HG02981 (cell line): ENCODE results near the gene TEX11.
"Not testable (repeated sequence)": the region's sequence is repeated elsewhere in the genome, so short reads cannot be mapped to it uniquely, and the experiment has no call there.

Experiments used
- ATAC-seq: cut with Tn5 transposase; IDR thresholded peaks from one replicate; pipeline ENCODE4 v1.9.1; 2021; ENCODE audit warnings: mild to moderate bottlenecking, moderate library complexity; ENCODE audit not compliant: unreplicated experiment

TEX11 gene

GRCh38 chrX:70613295-70613694 is 295.2 kb downstream of the TEX11 start:
- no peak for ATAC-seq

GRCh38 chrX:70605352-70605751 is 303.2 kb downstream of the TEX11 start:
- ATAC-seq: no peak

- no peak for ATAC-seq
Observed at GRCh38 chrX:70592091-70592490, 316.4 kb downstream of the TEX11 start.

- ATAC-seq: not testable (repeated sequence)
Observed at GRCh38 chrX:70587158-70587557, 321.4 kb downstream of the TEX11 start.

GRCh38 chrX:70577442-70577841 is 331.1 kb downstream of the TEX11 start:
- ATAC-seq: no peak

- ATAC-seq: not testable (repeated sequence)
Observed at GRCh38 chrX:70569922-70570576, 338.5 kb downstream of the TEX11 start.

- no peak for ATAC-seq
Observed at GRCh38 chrX:70554948-70555347, 353.6 kb downstream of the TEX11 start.

GRCh38 chrX:70554523-70554922 is 354.0 kb downstream of the TEX11 start:
- no peak for ATAC-seq

- no peak for ATAC-seq
Observed at GRCh38 chrX:70554081-70554480, 354.4 kb downstream of the TEX11 start.

GRCh38 chrX:70553516-70553915 is 355.0 kb downstream of the TEX11 start:
- ATAC-seq: peak; percentile 59

GRCh38 chrX:70552130-70552704 is 356.3 kb downstream of the TEX11 start:
- no peak for ATAC-seq

GRCh38 chrX:70549429-70549828 is 359.1 kb downstream of the TEX11 start:
- ATAC-seq: no peak

- ATAC-seq: no peak
Observed at GRCh38 chrX:70535198-70535597, 373.3 kb downstream of the TEX11 start.

- no peak for ATAC-seq
Observed at GRCh38 chrX:70527610-70528345, 380.7 kb downstream of the TEX11 start.

- no peak for ATAC-seq
Observed at GRCh38 chrX:70527053-70527452, 381.5 kb downstream of the TEX11 start.

- ATAC-seq: no peak
Observed at GRCh38 chrX:70525733-70526132, 382.8 kb downstream of the TEX11 start.

GRCh38 chrX:70515692-70516091 is 392.8 kb downstream of the TEX11 start:
- ATAC-seq: not testable (repeated sequence)

- not testable (repeated sequence) for ATAC-seq
Observed at GRCh38 chrX:70515270-70515669, 393.2 kb downstream of the TEX11 start.

GRCh38 chrX:70509078-70509477 is 399.4 kb downstream of the TEX11 start:
- ATAC-seq: no peak

- no peak for ATAC-seq
Observed at GRCh38 chrX:70508296-70508911, 400.1 kb downstream of the TEX11 start.

- no peak for ATAC-seq
Observed at GRCh38 chrX:70505451-70505841, 403.1 kb downstream of the TEX11 start.
